GM21367 (cell line): ENCODE measurements around the gene STK32B.
"Not testable (repeated sequence)": the region's sequence is repeated elsewhere in the genome, so short reads cannot be mapped to it uniquely, and the experiment has no call there.

Experiments
- ATAC-seq: cut with Tn5 transposase; IDR thresholded peaks from one replicate; pipeline ENCODE4 v1.9.1; 2021; ENCODE audit not compliant: unreplicated experiment

STK32B gene

DNA sequence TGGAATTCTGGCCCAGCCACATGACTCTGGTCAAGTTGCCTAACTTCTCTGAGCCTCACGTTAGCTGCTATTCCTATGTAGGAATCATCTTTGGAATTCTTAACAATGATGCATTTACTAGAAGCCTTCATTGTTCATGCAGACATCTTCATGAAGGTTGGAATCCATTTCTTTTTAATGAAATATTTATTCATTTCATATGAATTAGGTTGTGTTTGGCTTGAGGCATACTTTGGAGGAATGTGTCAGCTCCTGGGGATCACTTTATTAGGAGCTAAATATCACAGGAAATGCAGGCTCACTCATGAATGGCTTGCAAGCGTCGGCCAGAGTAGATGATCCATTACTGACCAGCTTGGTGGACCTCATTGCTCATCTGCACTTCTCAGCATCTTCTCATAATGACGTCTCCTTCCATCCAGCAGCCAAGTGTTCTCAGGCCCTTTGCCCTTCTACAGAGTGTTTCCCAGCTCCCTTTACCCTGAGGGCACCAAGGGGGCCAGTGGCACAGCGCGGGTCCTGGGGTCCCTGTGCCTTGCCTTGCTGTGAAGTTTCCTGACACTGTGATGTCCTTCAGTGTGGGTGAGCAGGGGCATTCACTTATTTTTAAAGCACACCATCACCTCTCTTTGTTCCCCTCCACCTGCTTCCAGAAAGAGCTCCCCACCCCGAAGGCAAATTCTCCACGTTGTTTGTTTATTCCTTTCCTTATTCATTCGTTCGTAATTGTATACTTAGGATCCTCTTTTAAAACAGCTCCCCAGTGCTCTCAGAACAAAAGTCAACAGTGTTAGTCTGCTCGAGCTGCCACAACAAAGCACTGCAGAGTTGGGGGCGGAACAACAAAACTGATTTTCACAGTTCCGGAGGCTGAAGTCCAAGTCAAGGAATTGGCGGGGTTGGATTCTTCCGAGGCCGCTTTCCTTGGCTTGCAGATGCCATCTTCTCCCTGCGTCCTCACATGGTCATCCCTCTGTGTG is 106.8 kb downstream of the STK32B start:
- no peak for ATAC-seq

DNA sequence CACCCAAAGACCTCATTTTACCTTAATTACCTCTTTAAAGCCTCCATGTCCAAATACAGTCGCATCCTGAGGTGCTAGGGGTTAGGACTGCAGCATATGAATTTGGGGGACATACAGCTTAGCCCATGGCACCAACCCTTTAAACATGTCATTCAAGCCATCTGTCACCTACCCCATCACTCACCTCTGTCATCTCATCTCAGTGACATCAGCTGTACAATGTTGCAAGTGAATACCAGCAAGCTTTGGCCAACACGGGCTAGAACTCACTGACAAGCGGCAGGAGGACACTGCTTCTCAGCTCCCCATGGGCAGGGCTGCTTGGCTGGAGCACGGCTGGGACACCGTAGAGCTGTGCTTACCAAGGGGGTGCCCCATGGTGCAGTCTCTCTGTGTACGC is 107.5 kb downstream of the STK32B start:
- no peak for ATAC-seq

DNA sequence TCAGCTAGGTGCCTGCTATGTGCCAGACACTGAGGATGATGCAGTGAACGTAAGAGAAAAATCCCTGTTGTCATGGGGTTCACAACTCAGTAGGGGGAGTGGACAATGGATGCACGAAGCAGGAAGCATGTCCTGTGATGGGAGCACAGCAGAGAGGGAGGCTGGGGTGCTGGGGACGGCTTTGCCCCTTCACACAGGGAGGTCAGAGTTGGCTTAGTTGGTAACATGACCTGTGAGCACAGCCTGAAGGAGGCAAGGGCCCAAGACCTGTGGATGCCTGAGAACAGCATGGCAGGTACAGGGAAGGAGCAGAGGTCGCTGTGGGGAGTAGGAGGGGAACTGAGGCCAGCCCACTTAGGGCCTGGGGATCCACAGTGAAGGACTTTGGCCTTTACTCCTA is 109.4 kb downstream of the STK32B start:
- ATAC-seq, result no peak

DNA sequence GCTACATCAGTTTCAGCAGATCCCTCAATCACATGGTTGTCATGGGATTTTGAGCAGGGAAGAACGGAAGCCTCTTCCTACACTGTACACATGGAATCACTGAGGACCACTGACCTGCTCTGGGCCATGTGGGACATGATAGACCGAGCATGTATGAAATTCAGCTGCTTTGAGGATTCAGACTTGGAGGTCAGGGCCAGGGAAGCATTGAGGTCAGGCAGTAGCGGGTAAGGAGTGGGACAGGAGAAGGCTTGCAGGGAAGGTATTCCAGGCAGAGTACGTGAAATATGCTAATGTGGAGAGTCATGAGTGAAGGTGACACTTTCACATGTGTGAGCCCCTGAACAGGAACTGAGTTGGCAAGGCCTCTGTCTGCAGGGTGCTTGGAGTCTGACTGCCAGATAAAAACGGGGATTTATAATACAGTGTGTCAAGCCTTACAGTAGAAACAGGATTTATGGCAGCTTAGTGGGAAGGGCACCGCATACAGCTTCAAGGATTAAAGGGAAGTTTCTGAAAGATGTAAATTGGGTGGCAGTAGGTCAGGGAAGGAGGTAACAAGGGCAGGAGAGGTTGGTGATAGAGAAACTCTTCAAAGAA is 111.7 kb downstream of the STK32B start:
- no peak for ATAC-seq

DNA sequence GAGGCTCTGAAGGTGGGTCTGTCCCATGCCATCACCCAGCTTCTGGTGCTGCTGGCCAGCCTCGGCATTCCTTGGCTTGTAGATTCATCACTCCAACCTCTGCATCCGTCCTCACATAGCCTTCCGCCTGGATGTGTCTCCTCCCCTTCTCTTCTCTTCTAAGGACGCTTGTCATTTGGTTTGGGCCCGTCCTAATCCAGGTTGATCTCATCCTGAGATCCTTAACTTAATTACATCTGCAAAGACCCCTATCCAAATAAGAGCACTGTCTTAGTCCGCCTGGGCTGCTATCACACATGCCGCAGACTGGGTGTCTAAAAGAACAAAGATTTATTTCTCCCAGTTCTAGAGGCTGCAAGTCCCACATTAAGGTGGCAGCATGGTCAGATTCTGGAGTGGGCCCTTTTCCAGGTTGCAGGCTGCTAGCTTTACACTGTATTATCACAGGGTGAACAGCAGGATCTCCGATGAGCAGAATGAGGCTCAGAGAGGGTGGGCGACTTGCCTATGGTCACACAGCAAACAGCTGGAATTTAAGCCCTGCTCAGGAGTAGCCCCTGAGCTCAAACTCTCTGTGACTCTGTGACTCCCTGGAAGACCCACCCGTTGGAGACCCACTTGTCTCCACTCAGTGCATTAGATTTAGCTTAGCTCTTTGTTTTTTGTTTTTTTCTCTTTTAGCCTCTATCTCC is 113.1 kb downstream of the STK32B start:
- ATAC-seq, result no peak

DNA sequence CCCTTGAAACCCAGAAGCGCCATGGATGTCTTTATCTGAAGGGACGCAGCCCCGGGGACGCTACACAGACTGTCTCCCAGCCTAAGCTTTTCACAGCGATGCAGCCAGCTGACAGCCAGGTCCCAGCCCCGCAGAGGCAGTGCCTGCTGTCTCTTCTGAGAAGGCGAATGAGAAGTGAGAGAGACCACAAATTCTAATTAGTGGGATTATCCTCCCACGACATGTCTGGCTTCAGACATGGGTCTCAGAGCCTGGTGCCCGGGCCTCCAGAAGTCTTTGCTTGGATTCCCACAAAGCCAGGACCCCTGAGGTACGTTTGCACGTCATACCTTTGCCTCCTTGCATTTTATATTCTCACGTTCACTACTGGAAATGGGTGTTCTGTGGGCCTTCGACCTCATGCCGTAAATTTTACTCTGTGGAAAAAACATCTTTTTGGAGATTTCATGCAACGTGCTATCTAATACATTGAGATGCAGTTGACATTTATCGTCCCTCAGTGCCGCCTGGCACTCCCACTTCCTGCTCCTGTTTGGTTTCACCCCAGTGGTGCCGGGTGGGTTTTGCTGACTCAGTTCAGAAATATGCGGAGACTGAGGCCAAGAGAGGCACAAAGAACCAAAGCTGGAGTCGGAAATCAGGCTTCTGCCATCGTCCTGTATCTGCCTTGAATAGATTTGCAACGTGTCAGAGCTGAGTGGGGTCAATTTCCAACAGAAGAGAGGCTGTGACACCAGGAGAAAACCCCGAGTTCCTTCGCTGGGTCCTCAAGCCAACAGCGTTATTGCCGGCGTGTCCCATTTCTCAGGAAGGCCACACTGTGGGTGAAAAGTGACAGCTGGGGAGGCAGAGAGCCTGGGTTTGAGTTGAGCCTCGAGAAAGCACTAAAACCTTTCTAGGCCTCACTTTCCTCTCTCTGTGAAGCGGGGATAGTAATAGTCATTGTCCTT is 114.4 kb downstream of the STK32B start:
- ATAC-seq, result no peak

DNA sequence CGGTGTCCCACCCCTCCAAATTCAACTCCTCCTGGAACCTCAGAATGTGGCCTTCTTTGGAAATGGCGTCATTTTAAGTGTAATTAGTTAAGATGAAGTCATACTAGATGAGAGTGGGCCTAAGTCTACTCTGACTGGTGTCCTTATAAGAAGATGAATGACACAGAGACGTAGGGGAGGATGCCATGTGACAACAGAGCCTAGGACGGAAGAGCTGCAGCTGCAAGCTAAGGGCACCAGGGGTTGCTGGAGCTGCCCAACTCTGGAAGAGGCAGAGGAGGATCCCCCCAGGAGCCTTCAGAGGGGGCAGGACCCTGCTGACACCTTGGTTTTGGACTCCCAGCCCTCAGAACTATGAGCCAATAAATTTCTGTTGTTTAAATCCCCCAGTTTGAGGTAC is 115.1 kb downstream of the STK32B start:
- ATAC-seq, result no peak

DNA sequence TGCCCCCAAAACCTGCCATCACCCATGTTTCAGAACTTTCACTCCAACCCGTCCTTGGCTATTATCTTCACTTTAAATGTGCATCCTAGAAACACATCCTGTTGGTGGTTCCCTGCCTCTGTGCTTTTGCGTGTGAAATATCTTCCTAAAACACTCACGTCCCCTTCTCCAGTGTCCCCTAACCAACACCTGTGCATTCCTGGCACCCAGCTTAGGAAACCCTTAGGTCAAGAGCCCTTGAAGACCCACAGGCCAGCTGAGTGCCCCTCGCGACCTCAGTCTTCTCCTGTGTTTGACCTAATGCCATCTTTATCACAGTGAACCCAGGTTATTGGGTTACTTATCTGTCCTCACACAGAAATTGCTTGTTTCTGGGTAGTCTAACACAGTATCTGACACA is 117.6 kb downstream of the STK32B start:
- ATAC-seq, result no peak

DNA sequence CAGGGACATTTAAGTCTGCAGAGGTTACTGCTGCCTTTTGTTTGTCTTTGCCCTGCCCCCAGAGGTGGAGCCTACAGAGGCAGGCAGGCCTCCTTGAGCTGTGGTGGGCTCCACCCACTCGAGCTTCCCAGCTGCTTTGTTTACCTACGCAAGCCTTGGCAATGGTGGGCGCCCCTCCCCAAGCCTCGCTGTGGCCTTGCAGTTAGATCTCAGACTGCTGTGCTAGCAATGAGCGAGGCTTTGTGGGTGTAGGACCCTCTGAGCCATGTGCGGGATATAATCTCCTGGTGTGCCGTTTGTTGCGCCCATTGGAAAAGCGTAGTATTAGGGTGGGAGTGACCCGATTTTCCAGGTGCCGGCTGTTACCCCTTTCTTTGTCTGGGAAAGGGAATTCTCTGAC is 124.6 kb downstream of the STK32B start:
- ATAC-seq, result not testable (repeated sequence)

DNA sequence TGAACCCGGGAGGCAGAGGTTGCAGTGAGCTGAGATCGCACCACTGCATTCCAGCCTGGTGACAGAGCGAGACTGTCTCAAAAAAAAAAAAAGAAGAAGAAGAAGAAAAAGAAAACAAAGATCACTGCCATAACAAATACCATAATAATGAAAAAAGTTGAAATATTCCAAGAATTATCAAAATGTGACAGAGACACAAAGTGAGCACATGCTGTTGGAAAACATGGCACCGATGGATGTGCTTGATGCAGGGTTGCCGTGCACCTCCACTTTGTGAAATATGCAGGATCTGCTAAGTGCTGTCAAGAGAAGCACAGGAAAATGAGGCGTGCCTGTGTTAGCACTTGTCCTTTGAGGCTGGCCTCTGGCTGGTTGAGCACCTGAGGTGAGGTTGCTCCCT is 133.3 kb downstream of the STK32B start:
- no peak for ATAC-seq

DNA sequence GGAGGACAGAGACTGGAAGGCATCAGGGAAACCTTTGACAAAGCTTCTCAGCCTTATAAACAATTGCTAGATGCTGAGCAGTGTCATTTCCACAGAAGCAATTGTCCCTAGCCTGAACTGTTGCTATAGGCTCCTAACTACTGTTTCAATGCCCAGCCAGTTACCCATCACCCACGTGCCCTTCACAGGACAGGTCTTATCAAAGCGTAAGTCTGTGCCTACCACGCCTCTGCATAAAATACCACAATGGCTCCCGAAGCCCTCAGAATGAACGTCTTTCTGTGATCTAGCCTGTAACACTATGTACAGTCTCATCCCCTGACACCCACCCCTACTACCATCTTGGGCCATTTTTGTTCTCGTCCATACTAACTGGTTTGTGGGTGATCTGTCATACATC is 134.3 kb downstream of the STK32B start:
- ATAC-seq, result no peak

DNA sequence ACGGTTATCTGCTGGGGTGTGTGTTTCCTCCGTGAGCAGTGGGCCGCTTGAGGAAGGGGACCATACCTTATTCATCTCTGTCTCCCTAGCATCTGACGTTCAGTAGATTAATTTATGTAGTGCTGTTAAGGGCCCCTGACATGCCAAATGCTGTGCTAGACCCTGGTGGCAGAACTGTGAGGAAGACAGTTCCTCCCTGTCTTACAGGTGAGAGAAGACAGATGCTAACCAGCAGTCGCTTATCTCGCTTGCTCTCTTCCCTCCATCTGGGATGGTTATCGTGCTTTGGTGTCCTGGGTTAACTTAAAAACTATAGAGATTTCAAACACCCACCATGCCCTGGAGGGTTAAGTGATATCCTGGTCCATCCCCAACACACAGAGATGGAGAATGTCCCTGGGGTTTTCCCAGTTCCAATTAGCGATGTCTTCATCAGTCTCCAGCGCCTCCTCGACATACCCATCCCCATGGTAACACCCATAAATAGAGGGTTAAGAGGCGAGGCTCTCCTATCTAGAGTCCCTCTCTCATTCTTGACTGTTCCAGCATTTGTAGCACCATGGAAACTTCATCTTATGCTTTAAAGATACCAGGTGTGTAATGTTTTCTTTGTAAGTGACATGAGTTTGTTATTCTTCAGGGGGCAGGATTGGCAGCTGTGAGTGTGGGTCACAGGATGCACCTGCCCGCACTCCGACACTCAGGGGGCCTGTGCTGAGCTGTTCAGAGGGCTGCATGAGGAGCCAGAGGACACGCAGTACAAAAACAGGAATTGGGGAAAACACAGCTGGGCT is 135.2 kb downstream of the STK32B start:
- ATAC-seq, result no peak

DNA sequence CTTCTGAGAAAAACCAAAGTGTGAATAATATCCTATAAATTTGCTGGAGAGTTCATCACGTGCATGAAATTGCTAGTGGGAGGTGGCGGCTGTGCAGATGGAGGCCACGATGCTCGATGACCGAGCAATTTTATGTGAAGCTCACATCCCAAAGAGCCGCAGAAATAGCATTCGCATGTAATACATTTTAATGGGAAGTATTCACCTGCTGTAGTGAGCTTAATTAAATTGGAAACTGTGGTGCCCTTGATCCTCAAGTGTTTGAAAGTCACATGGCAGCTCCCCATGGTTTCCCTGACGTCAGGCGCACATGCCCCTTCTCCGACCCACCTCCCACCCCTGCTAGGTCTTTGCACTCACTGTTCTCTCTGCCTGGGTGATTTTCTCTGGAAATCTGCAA is 136.8 kb downstream of the STK32B start:
- ATAC-seq, result no peak

DNA sequence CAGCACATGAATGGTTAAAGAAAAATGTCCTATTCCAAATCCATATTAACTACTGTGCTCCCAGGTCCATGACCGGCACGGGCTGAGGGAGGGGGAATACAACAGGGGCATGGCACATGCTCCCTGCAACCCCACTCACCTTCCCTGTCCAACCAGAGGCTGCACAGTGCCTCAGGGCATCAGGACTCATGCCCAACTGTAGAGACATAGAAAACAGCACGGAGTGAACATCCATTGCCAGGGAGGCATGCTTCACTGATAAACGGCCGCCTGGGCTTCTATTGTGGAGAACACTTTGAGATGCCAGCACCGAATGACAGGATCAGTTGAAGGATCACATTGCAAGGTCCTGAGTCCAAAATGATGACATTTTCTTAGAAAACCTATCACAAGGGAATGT is 140.6 kb downstream of the STK32B start:
- no peak for ATAC-seq

DNA sequence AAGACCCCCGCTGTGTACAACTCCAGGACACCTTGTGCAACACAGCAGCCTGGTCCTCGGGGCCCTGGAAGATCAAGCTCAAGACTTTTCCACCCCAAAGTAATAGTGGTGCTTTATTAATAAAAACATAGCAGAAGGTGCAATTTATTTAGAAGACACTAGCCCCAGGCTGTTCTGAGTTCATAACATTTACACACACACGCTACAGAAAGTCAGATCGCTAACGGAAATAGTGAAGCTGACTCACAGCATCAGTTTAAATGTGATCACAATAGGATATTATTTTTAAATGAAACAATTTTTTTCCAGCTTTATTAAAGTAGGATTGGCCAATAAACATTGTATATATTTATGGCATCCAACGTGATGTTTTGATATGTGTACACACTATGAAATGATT is 141.0 kb downstream of the STK32B start:
- no peak for ATAC-seq

DNA sequence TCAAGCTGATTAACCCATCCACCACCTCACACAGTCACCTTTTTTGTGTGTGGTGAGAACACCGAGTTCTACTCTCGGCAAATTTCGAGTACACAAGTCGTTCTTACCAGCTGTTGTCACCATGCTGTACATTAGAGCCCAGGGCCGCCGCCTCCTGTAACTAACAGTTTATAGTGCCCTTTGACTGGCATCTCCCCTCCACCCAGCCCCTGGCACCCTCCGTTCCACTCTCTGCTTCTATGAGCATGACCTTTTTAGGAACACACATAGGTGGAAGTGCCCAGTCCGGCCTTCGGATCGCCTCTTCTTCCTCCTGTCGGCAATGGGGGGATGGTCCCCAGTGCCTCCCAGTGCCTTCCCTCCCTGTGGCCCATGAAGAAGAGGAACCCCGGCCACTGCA is 141.4 kb downstream of the STK32B start:
- ATAC-seq, result no peak

DNA sequence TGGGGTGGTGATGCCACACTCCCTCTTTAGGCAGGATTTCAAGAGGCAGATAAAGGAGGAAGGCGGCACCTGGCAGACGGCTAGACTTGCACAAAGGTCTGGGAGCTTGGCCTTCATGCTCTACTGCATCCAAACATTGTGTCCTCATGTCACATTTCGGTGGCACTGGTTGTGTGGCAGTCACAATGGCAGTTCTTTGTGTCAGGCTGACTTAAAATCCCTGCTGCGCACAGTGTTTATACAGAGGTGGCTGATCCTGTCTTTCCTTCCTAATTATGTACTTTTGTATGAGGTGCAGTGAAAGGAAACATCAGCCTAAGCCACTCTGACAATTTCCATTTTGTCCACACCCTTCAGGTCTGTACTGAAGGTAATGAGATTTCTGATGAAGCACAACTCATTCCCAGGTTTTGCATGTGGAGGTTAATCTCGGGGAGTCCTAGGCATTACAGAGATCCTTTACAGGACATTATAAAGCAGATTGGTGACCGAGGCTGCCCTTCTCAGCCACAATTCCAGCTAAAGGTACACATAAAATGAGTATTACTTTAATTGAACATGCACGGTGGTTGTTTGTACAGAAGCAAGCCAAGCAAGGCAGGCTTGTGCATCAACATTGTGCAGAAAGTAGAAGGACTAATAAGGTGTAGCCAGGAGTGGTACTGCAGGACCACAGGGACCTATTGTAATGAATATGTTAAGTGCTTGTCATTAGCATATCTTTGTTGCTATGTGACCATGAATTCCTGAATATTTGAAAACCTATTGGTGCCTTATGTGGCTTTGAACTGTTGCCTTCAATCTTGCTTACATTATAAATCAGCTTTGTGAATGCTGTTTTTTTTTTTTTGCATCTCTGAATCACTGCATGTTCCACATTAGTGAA is 147.6 kb downstream of the STK32B start:
- ATAC-seq, result no peak

DNA sequence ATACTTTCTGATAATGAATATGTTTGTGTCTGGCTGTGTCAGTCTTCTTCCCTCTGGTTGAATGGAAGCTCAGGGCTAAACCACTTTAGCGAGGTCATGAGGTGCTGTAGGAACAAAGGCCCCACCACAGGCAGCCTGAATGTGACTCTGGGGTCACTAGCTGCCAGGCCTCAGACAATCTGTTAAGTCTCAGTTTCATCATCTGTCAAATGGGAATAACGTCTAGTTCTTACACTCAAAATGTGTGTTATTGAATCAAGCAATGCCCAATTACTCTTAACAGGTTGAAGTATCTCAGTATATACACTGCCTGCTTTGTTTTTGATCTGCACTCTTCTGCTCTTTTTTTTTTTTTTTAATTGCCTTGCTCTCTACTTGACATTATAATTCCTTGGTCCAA is 148.6 kb downstream of the STK32B start:
- ATAC-seq, result no peak

DNA sequence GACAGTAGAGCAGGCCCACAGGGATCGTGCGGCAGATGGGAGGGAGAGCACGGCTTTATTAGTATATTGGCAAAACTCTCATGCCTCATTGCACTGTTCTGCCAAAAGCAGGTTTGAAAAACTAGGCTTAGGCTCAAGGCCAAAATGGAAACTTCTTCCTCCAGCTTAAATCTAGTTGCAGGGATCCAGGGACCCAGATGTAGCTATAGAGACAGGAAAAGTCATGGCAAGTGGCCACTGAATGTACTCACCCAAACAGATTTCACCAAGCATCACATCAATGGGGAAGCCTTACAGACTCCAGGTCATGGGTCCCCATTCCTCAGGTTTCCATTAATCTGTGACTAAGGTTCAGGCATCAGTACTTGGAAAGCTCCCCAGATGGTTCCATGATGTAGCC is 149.2 kb downstream of the STK32B start:
- ATAC-seq, result no peak
